Stimulated activated CD4-positive, alpha-beta T cell treated with anti-CD3 and anti-CD28 coated beads, Interleukin-1b, Interleukin-23, amount 100 ng/mL, for 48 hours (primary cell): ENCODE measurements around the gene MDFIC2.
"Not testable (repeated sequence)": the region's sequence is repeated elsewhere in the genome, so short reads cannot be mapped to it uniquely, and the experiment has no call there.

ENCODE experiments used
- DNase-seq: peaks from one replicate; pipeline ENCODE4 v3.0.0-alpha.2; 2020

The MDFIC2 gene

DNA sequence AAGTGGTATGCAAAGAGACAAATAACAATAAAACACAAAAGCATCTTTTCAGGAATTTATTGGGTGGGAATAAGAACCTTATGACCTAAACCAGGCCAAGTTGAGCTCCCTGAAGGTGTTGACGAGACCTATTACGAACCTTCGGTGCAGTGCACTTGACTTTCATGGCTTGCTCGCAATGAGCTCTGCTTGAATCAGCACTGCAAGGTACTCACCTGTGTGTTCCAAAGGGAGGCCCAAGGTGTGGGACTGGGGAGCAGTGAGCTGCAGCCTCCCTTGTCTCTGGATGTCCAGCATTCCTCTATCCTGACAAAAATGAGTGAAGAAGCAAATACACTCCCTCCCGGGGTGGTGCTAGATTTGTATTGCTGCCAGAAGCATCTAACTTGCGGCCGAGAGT, at the start of gene MDFIC2:
Gene MDFIC2 (minus strand): TSS at position 303 of the 400 bp plus-strand sequence. CDS start 665 bp downstream, outside the sequence.
- DNase-seq = no peak

DNA sequence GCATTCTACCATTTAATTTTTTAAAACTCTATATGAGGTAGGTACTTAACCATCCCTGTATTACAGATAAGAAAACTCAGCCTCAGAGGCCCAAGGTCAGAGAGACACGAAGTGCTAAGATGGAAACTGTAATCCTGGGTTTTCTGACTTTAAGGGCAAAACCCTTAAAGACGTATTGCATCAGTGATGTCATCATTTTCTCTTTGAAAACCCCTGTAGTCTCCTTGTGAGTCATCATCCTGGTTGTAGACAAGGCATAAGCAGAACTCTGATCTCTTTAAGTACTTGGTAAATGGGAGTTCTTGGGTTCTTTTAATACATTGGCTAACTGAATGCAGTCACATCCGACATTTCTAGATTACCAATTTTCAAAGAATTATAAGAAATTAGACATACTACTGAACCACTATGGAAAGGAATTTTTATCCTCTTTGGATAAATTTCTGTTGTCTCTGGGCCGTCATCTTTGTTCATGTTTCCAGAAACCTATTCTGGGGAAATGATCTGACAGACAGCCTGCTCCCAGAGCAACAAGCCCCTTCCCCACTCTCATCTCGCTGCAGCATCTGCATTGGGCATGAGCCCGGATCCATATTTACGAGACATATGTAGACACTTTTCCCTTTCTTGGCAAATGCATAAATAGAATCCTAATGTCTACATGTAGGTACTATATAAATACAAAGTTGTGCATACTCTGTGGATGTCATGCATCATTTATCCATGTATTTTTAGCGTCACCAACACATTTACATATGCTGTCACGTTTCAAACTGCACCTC, 48.7 kb upstream of the MDFIC2 start:
- DNase-seq = no peak

DNA sequence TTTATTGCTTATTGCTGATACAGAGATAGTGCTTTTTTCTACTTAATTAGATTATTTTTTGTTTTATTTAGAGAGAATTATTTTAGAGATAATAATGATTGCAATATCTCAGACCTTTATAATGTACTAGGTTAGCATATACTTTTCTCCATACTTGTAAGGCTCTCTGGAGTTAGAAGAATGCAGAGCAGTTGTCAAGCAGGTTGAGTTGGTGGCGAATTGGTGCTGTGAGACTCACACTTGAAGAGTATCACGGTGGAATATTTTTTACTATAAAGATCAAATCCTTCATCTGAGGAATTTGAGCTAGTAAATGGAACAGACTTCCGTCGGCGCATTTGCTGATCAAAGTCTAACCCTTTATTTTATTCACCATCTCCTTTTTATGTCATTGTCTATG, 47.3 kb upstream of the MDFIC2 start:
- no peak for DNase-seq

DNA sequence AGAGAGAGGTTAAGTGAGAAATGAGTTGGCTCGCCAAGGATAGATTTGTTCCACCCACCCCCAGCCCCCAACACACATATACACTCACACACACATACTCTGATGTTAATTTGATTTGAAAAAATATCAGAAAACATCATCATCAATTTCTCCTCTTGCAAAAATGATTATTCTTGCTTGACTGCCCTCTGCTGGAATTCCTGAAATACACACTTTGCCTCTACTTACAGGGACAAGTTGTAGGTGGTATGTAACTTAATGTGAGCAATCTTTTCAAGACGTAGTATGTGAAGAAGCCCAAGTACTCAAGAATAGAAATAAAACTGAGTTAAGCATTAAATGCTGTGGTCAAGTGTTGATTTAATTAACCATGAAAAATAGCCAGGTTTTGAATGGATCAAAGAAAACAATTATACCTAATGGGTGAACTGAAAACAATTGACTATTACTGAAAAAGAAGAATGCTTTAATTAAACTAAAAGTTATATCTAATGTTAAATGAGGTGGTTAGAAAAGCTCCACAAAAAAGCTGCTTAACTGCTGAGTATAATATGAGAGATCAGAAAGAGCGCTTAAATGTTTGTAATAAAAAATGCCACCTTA, 46.6 kb upstream of the MDFIC2 start:
- DNase-seq = no peak

DNA sequence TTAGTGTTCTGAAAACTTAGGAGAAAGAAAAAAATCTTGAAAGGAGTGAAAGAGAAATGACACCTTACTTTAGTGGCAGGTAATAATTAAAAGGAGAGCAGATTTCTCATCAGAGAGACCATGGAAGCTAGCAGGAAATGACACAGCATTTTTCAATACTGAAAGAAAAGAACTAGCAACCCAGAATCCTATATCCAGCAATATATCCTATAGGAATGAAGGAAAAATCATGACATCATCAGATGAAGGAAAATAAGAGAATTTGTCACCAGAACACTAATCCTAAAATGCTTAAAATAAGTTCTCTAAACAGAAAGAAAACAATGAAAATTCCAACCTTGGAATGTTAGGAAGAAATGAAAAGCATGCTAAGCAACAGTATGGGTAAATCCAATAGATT, 39.8 kb upstream of the MDFIC2 start:
- no peak for DNase-seq

DNA sequence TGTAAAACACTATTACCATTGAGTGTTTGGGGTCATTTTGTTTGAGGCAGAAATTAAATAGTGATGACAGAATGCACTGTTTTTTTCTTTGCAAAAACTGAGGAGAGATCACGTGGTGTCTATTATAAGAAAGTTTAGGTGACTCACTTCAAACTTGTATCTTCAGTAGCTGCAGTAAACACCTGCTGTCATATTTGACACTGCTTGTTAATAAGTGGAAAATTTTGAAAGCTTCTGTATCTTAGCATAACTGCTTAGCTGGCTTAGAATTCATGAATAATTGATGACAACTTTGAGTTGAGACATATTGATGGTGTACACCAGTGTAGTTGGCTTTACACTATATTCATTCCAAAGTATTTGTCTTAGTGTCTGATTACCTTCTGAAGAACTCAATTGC, 29.7 kb upstream of the MDFIC2 start:
- DNase-seq = no peak

DNA sequence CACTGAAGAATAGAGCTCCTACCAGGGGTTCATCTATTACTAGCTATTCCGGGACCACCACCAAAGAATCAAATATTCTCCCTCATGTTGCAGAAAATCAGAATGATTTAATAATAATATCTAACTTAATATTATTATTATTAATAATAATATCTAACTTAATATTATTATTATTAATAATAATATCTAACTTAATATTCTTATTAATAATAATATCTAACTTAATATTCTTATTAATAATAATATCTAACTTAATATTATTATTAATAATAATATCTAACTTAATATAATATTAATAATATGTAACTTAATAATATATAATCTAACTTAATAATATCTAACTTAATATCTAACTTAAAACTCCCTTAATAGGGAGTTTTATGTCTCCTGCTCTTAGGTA, 24.4 kb upstream of the MDFIC2 start:
- DNase-seq = not testable (repeated sequence)

DNA sequence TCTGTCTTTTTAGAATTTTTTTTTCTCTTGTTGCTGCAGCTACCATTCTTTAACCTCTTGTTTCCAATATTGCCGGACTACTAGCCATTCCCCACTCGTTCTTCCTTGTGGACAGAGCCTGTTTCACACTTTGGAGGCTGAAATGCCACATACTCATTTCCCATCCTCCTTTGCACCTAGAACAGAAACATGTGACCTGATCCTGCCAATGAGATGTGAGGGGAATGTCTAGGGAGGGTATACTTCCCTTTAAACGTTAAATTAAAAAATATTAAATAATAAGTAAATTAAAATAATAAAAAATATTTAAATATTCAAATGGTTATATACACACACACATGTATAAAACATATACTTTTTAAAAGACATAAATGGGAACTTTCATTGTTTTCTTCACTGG, 20.6 kb upstream of the MDFIC2 start:
- DNase-seq = no peak

DNA sequence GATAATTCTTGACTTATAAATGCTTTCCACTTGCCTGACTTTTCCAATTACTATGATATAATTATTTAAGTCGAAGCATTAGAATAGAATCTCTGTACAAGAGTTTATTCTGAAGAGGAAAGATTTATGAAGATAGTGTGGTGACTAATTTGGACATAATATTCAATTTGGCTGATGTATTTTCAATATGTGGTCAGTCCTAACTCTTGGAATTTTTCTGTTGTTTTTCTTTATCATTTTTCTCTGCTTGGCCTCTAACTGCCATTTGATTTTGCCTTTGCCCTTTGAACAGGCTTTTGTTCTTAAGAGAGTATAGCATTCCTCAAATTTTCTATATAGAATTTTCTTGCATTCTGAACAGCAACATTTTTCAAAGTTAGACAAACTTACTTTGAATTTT, 2.6 kb upstream of the MDFIC2 start:
- DNase-seq = no peak

DNA sequence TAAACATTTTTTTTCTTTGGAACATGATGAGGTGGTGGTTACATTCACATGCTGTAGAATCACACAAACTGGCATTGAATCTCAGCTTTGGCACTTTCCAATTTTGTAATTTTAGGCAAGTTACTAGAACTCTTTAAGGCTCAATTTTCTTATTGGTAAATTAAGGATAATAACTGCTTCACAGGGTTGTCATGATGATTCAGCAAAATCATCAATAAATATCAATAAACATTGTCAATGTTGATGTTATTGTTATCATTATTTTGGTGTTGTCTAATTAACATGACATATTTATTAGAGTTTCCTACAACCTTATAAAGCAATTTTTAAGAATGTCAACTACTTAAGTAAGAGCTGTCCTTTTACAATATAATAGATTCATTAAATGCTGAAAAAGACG, 1.6 kb downstream of the MDFIC2 start:
- DNase-seq = no peak

DNA sequence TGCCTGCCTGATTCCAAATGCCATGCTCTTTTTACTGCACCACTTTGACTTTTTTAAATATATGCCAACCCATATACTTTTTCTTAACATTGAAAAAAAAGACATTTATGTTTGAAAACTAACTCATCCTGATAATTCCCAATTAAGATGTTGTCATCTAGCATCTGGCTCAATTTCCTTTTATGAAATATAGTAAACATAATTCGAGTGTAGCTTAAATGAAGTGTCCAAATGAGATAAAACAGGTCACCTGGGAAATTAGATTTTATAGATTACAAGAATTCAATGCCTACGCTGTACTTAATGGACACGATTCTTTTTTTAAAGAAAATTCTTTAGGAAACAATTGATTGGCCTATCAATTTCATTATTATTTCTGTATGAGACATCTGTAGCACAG, 2.8 kb downstream of the MDFIC2 start:
- DNase-seq = no peak

DNA sequence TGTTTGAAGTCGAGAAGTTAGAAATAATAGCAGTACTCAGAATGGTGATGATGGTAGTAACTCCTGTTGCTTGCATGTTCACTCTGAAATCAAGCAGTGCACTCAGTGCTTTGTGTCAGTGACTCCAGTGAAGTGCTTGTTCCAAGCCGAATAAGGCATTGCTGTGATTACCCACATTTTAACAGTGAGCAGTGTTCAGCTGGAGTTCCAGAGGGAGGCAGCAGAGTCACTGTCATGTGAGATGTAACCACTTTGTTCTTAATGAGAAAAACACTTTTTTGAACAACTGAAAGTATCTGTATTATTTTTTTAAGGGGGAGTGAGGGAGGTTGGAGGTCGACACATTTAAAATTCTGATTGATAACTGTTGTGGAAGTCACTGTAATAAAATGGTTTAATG, 3.7 kb downstream of the MDFIC2 start:
- DNase-seq = no peak

DNA sequence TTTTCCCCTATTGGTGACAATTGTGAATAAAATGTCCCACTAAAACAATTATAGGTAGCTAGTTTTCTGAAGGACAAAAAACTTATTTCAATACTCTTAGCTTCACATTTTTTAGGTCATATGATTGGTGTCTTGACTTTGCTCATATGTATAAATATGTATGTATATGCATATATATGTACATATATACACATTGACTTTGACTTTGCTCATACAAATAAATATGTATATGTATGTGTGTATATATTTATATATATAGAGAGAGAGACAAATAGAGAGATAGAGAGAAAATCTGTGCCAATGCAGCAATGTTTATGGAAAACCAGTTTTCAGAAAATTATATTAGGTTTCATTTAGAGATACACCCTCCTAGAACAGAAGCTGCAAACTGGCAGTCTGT, 5.7 kb downstream of the MDFIC2 start:
- DNase-seq = no peak

DNA sequence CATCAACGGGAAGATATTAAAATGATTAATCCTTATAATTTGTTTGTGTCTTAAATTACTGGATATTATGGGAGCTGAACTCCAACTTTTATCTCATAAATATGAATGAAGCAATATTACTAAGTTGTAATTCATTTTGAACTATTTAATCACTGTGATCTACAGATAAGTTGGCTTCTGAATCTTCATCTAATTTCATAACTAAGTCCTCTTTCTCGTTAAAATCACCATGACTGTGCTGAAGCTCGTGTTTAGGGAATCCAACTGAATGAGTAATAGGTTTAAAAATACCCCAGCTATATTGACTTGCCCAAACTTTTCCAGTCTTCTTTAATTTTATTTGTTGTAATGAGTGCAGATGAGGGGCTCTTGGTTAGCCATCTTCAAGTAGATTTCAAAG, 14.1 kb downstream of the MDFIC2 start:
- no peak for DNase-seq

DNA sequence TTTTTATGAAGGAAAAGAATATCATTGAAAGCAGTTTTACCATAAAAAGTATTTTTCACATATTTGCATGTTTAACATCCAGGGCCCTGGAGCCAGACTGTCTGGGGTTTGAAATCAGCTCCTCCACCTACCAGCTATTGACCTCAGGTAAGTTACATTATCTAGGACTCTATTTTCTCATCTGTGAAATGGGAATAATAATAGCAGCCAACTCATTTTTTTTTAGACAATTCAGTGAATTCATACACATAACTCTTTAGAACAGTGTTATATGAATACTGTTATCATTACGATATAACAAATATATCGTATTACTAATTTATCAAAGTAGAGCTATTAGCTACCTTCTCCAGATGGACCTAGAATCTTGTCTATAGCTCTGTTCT, 21.3 kb downstream of the MDFIC2 start:
- DNase-seq = no peak

DNA sequence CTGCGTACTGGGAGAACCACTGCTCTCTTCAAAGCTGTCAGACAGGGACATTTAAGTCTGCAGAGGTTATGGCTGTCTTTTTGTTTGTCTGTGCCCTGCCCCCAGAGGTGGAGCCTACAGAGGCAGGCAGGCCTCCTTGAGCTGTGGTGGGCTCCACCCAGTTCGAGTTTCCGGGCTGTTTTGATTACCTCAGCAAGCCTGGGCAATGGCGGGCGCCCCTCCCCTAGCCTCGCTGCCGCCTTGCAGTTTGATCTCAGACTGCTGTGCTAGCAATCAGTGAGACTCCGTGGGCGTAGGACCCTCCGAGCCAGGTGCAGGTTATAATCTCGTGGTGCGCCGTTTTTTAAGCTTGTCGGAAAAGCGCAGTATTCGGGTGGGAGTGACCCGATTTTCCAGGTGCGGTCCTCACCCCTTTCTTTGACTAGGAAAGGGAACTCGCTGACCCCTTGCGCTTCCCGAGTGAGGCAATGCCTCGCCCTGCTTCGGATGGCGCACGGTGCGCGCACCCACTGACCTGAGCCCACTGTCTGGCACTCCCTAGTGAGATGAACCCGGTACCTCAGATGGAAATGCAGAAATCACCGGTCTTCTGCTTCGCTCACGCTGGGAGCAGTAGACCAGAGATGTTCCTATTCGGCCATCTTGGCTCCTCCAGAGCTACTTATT, 21.9 kb downstream of the MDFIC2 start:
- not testable (repeated sequence) for DNase-seq

DNA sequence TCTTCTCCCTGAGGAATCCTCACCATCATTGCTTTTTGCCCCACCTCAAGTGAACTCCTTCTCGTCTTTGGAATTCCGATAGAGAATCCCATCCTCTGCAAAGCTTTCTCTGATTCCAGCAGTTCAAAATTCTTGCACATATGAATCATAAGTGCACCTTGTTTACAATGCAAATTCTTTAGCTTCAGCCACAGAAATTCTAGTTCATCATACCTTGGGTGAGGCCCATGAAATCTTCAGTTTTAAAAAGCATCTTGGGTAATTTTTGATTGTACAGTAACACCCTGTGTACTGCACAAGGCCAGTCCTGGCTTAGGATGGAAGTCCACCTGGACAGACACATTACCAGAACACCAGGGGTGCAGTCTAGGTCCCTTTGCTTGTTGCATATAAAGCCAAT, 30.8 kb downstream of the MDFIC2 start:
- DNase-seq = no peak

DNA sequence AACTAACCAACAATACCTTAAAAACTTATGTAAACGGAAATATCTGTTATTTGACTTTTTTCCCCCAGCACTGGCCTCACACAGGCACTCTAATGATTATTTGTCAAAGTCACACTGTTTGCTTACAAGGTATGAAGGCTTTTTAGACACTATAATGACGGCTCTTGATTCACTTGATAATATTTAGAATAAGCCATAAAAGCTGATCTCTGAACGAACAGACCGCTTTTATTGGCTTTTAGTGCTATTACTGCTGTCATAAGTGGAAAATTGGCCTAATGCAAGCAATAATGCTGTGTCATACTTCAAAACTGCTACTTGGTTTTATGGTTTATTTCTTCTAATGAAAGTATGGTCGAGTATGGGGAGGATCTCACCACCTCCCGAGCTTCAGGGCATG, 35.1 kb downstream of the MDFIC2 start:
- DNase-seq = no peak

DNA sequence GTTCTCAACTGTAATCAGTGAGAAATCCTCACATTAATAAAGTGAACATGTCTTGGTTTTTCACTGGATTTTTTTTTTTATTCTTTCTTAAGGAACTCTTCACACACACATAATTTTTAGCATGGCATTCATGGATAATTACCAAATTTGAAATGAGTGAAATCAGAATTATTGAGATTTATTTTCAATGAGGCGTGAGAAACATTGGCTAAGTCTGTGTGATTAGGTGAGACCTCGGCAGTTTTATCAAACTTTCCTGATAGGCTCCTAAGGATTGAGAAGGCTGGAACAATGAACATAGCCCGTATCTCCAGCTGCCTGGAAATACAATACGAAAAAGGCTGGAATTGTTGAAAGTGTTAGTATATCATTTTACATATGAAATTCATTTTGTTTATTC, 35.5 kb downstream of the MDFIC2 start:
- no peak for DNase-seq

DNA sequence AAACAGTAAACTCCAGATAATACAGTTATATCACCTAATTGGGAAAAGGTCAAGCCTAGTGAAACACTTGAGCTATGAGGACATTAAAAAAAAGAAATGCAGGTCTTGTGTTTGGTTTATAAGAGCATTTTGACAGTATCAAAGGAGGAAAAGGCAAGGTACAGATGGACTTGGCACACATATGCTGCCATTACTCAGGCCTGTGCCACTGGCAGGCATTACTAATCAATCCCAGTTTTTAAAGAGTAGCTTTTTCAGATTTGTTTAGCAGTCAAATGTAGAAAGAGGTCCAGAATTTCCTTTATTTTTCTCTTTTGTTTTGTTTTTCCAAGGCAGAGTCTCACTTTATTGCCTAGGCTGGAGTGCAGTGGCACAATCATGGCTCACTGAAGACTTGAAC, 38.9 kb downstream of the MDFIC2 start:
- DNase-seq = no peak

DNA sequence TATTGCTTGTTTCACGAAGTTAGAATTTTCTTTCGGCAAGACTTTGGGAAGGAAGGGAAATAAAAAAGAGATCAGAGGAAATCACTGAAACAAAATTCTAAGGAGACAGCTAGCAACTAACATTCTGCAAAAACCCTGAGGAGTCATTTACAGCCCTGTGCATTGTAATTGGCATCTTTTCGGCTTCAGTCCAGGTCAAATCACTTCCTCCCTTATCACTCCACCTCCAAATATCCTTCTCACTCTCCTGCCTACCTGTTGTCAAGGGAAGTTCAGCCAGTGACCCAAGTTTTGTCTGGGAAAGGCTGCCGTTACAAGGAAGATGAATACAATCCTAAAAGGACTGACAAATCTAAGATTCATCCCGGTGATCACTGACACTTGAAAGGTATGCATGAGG, 39.6 kb downstream of the MDFIC2 start:
- DNase-seq = no peak

DNA sequence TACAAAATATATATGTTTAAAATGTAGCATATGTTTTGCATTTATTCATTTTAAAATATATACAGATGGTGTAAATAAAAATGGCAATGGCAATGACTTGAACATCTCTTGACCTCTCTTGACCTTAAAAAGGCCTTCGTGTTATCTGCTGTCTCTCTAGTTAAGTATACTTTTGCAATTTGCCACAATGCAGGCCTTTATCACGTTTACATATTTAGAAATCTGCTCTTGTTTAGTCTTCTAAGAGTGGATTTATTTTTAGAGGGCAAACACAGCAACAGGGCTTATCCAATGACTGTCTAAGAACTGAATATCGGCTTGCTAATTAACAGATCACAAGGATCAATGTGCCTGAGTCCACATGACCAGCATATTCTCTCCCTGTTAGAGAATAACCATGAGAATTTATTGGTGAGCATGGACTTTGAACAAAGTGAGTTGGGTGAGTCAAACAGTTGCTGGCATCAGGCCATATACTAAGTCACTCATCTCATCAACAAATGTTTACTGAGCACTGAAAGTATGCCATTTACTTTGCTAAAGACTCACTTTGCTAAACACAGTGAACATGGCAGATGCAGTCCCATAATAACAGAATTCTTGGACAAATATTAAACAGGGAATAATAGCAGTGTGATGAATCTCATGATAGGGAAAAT, 48.2 kb downstream of the MDFIC2 start:
- no peak for DNase-seq

DNA sequence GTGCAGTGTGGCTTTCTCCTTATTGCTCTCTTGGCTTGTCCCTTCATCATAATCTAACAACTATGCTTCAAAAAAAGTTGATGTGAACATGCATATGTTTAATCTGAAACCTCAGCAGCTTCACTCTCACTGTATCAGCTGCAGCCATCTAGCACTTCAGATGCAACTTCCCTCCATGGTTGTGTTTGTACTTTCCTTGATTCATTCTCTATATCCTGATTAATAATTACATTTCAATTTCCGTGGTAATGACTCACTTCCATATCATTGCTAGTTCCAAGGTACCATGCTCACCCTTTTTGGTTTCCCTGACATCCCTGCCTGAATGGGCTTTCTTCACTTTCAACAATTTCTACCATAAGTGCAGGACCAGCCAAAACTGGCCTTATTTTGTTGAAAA, 51.2 kb downstream of the MDFIC2 start:
- DNase-seq = no peak

DNA sequence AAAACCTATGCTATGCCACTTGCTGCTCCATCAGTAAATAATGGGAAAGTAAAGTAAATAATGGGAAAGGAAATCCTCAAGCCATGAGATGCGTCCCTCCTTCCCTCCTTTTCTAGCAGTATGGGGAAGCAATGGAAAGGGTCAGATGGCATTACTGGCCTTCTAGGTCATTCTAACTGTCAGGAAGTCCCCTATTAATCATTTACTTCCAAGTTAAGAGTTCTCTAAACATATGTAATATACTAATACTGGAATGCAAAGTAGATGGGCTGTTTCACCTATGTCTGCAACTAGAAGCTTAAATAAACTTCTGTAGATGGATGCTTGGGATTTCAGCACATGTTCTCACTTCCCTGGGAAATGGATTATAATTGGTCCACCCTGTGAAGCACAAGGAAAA, 55.9 kb downstream of the MDFIC2 start:
- DNase-seq = no peak
